GM15510 (cell line): ENCODE data around the gene ME2.

ENCODE experiments used
- POLR2A ChIP-seq: IDR thresholded peaks from 3 replicates; pipeline ENCODE4 v1.6.1; 2011; ENCODE audit warnings: borderline replicate concordance; ENCODE audit not compliant: insufficient read length; ENCODE audit errors: extremely low read depth

Gene ME2

DNA sequence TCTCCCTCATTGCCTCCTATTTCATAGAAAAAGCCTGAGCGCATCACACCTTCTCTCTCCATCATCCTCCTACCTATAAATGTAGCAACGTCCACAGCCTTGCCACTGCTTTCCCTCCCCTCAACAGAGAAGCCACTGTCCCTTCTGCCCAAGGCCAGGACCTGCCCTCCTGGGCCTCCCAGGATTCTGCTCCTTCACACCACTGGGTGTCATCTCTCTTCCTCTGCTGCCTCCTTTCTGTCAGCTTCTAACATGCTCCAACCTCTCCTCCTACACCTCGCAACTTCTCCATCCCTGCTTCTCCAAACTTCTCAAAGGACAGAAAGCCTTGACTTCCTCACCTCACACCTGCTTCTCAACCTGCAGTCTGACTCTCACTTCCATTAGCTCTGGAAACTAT lies 21.2 kb upstream of the ME2 start:
- no peak for TF ChIP-seq POLR2A

DNA sequence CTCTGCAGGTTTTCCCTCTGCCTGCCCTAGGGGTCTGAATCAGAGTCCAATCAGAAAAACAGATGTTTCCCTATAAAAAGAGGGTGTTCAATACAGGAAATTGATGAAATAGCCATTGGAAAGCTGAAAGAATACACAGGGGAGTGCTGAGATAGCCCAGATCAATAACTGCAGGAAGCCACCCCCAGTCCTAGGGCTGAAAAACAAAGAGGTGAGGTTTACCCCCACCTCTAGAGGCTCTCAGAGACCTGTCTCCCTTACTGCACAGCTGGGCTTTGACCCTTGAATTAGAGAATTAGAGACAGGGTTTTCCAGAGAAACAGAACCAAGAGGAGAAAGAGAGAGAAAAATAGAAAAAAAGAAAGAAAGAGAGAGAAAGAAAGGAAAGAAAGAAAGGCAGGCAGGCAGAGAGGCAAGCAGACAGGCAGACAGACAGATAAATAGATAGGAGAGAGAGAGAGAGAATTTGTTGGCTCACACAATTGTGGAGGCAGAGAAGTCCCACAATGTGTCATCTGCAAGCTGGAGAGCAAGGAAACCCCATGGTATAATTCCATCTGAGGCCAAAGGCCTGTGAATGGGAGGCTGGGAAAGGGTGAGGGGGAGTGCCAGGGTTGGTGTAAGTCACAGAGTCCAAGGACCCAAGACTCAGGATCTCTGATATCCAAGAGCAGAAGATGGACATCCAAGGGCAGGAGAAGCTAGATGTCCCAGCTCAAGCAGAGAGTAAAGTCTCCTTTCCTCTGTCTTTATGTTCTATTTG lies 18.9 kb upstream of the ME2 start:
- no peak for TF ChIP-seq POLR2A

DNA sequence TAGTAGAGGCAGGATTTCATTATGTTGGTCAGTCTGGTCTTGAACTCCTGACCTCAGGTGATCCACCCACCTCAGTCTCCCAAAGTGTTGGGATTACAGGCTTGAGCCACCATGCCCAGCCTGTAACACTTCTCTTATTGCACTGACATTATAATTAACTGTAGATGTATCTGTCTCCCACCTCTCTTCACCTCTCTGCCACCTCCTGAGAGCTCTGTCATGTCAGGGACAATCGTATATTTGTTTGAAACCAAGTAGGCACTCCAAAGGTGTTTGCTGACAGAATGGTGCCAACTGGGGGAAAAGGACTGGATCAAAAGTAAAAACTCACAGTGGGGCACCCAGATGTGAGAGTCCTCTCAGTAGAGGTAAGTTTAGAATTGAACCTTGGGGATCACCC lies 17.3 kb upstream of the ME2 start:
- TF ChIP-seq POLR2A = no peak

DNA sequence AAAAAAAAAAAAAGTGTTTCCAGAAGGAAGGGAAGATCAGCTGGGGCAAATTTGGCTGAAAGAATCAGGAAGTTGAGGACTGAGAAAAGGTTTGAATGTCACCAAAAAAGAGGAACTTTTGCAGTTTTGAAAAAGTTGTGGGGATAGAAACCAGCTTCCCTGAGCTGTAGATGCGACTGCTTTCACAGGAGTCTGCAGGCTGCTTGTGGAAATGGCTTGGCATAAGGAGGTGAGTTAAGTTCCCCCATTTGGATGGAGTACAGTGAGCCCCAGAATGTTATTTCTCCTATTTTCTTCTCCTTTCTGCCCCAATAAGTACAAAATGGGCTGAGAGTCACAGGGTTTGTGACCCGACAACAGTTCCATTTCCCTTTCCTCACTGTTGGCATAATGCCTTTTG lies 16.5 kb upstream of the ME2 start:
- TF ChIP-seq POLR2A = no peak

DNA sequence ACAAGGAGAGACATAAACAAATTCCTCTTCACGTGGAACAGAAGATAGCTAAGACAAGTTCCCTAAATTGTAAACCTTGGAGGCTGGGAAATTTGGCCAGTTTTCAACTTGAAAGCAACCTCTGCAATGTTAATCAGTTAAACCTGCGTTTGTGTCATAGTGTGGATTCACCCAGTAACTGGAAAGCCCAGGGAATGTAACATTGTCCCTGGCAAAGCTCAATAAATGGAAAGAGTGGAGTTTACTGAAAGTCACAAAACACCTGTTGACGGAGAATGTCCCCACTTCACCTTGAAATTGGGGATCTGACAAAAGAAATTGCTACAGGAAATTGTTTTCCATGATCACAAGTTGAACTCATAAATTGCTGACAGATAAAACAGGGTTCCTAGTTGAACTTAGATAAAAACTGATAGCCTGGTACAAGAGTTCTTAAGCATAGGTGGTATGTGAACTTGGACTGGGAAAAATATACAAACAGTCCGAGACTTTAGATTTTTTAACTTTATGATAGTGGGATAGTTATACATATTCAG lies 15.0 kb upstream of the ME2 start:
- no peak for TF ChIP-seq POLR2A

DNA sequence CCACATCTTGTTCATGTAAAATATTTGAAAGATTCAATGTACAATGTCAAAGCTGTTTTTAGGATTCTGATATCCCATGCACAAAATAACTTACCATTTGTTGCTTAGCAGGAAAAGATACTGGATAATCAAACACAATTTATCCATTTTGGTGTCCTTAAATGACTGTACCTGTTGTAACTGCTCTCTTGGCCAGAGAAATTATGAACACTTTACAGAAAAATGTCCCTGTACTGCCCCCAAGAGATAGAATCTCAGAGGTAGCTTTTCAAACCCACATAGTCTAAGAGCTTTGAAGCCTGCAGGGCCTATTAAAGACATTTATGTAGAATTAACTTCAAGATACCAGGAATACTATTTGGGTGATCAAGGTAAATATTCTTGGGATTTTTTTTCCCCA lies 12.2 kb upstream of the ME2 start:
- no peak for TF ChIP-seq POLR2A

DNA sequence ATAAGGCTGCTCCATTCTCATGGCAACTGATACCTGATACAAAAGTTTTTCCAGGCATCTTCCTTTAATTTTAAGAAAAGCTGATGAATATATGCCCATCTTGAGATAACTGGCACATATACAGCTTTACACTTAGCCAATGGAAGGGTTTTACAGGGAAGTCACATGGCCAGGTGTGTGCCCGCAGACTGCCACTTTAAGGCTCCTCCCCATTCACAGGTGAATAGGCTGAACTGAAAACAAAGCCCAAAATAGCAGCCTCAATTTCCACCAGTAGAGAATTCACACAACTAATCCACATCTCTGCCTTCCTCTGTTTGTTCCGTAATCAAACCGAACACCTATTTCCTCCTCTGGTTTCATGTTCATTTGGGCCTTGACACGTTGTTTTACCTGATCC lies 9.8 kb upstream of the ME2 start:
- no peak for TF ChIP-seq POLR2A

DNA sequence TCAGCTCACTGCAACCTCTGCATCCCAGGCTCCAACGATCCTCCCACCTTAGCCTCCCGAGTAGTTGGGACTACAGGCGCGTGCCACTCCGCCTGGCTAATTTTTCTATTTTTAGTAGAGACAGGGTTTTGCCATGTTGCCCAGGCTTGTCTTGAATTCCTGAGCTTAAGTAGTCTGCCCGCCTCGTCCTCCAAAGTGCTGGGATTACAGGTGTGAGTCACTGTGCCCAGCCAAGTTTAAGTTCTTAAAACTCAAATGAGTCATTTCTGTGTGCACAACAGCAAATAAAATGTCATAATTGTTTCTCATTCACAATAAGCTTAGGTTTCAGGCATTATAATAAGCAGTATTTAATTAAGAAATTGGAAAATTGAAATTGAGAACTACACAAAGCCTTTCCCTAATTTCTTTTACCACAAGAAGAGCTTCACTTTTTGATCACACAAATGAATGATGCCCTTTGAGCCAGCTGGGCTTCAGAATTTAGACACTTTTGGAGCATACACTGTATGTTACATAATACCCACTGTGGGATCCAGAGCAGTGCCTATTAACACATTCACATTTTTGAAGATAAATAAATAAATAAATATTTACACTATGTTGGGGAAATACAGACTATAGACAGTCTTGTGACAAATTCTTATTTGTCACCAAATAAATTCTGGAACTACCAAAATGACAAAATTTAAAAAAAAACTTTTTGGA lies 8.6 kb upstream of the ME2 start:
- no peak for TF ChIP-seq POLR2A

DNA sequence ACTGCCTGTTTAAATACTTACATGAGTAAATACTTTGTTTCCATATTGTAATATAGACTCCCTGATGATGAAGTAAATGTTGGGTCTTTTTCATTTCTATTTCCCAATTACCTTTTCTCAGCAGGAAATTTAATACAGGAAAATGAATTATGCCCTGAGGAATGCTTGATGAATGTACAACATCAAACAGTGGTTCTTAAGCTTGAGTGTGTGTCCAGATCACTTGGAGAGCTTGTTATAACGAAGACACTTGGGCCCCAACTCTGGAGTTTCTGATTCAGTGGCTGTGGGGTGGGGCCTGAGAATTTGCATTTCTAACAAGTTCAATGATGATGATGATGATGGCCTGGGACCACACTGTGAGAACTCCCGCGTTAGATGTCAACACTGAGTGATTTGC lies 7.1 kb upstream of the ME2 start:
- no peak for TF ChIP-seq POLR2A

DNA sequence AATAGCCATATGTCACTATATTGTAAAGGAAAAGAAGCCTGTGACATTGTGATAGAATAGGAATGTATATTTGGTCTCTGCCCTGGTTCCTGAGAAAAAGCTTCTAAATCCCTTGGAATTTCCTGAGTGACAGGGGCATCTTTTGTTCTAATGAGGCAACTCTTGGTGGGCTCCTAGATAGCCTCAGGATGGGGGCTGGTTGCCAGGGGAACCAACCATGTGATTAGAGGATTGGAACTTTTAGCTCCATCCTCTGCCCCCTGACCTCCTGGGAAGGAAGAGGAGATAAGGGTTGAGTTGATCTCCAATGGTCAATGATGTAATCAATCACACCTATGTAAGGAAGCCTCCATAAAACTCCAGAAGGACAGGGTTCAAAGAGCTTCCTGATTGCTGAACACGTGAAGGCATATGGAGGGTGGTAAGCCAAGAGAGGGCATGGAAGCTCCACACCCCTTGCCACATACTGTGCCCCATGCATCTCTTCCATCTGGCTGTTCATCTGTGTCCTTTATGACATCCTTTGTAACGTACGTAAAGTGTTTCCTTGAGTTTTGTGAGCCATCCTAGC lies 2.9 kb upstream of the ME2 start:
- no peak for TF ChIP-seq POLR2A

DNA sequence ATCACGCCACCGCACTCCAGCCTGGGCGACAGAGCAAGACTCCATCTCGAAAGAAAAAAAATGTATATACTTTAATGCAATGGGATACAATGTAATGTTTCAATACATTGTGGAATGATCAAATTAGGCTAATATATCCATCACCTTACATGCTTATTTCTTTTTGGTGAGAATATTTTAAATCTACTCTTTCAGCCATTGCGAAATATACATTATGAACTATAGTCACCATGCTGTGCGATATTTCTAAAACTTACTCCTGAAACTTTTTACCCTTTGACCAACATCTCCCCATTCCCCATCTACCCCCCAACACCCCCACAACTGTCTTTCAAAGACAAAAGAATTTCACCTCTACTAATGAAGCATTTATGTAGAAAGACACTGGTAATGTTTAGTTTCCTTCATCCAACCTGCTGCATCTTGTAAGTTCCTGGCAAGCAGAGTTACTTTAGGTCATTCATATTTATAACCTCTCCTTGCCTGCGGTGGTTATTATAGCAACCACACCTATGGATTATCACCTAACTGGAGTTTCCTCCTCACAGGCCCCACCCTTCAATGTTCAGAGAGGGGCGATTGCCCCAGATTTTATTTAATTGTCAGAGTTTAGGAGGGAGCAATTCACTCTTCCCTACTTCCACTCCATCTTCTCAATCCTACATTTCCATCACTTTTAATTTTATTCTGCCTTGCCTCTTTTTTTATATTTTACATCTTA lies 1.2 kb upstream of the ME2 start:
- no peak for TF ChIP-seq POLR2A

DNA sequence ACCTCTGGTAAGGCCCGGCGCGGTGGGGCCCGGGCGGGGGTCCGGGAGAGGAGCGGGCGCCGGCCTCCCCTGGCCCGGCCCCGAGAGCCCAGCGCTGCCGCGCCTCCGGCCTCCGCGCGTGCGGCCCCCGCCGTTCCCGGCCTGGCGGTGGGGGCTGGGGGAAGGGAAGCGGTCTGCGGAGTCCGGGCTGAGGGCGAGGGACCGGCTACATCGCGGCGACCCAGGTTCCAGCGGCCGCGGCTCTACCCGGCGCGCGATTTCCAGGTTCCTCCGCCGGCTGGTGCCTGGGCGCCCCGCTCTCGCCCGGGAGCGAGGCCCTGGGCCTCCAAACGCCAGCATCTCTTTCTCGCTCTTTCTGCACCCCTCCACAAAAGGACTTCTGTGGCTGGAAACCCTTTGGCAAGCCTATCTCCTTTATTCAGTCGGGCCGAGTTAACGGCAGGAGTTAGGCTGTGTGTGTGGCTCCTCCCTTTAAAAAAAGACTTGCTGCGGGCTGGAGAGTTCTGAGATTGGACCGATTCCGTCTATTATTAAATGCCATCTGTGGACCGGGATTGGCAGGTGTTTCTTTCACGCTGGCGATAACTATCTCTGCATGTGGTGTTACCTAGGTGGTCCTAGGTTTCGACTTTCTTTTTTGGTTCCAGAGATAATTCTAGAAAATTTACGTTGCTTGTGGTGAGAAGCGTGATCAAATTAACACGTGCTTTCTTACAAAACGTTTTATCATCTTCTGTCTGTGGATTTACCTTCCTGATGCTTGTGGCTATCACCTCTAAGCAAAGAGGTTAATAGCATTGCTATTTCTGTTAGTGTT lies 592 bp downstream of the ME2 start:
- TF ChIP-seq POLR2A = no peak

DNA sequence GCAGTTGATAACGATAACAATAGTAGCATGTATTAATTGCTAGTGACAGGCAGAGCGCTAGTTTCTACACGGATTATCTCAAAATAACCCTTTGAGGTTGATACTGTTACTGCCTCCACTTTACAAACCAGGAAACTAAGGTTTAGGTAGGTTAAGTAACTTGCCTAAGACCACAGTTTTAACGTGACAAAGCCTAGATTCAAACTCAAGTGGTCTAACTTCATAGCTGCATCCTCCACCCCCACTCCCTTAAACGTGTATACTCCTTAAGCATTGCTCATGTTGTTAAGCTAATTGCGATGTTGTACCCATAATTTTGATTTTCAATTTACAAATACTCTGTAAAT lies 1.2 kb downstream of the ME2 start:
- no peak for TF ChIP-seq POLR2A

DNA sequence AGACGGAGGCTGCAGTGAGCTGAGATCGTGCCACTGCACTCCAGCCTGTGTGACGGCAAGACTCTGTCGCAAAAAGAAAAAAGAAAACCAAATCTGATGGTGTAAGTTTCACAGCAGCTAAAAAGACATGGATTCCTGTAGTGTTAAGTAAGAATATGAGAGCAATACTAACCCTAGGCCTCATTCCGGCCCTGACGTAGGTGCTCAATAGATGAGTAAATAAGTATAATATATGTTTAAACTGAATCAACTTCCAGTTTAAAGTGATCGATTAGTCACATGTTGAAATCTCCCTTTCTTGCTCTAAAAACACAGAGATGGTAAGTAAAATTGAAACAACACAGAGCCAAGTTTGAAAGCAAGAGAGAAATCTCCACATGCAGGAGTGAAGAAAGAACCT lies 8.0 kb downstream of the ME2 start:
- TF ChIP-seq POLR2A = no peak
